ENCODE results near the gene GNPDA1.

DNA sequence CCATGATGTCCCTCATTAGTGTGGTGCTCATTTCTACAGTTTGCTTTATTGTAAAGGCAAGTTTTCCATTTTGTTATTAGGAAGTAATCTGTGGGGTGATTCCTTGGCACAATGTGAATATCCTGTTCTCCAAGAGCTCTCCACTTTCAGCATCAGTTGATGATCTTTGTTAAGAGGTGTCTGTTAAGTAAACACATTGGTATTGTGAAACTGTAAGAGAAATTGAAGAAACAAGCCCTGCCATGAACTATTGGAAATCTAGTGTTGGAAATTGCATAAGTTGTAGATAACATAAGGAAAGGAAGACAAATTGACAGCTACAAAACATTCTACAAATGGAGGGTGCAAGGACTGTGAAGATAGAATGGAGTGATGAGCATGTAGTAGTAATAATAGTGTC lies 26.8 kb downstream of the GNPDA1 start:
- TF ChIP-seq, protein P1, sequence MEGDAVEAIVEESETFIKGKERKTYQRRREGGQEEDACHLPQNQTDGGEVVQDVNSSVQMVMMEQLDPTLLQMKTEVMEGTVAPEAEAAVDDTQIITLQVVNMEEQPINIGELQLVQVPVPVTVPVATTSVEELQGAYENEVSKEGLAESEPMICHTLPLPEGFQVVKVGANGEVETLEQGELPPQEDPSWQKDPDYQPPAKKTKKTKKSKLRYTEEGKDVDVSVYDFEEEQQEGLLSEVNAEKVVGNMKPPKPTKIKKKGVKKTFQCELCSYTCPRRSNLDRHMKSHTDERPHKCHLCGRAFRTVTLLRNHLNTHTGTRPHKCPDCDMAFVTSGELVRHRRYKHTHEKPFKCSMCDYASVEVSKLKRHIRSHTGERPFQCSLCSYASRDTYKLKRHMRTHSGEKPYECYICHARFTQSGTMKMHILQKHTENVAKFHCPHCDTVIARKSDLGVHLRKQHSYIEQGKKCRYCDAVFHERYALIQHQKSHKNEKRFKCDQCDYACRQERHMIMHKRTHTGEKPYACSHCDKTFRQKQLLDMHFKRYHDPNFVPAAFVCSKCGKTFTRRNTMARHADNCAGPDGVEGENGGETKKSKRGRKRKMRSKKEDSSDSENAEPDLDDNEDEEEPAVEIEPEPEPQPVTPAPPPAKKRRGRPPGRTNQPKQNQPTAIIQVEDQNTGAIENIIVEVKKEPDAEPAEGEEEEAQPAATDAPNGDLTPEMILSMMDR (IDR thresholded peaks at IDR 0.05) = no peak
- TF ChIP-seq POLR2A (IDR thresholded peaks at IDR 0.05) (no peak), POLR2AphosphoS5 (IDR thresholded peaks at IDR 0.05) (no peak)
